NCI-H2227 (cell line): ENCODE results near the gene TXN2.

Experiments used
- DNase-seq: peaks from one replicate; lab custom pipeline; 2025; ENCODE audit not compliant: unreplicated experiment; lab: John Stamatoyannopoulos, UW

The TXN2 gene

DNA sequence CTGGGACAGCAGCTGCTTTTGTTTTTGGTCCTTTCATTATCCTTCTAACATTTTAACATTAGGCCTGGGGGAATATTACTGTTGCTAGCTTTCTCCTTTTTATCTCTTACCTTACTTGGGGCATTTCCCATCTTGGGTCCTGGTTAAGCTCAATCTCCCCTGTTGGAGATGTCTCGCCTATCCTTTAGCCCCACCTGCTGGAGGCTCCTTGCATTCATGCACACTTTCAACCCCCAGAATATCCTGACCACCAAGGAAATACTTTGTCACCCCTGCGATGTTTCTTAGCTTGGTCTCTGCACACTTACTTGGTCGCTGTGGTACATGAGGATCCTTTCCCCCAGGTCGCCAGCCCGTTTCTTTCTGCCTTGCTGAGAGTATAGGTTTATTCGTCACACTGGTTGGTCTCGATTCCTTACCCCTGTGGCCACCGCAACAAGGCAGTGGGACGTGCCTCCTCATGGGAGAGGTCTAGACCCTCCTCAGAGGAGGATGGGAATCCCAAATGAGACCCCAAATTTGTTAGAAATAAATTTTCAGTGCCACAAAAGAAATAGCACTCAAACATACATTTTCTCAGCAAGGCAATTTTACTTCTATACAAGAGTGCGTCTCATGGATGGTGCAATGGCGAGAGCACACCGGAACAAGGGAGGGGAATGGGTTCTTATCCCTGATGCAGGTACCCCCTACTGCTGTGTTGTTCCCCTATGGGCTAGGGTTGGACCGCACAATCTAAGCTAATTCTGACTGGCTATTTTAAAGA is 5.4 kb upstream of the TXN2 start:
- DNase-seq: peak; percentile 6

DNA sequence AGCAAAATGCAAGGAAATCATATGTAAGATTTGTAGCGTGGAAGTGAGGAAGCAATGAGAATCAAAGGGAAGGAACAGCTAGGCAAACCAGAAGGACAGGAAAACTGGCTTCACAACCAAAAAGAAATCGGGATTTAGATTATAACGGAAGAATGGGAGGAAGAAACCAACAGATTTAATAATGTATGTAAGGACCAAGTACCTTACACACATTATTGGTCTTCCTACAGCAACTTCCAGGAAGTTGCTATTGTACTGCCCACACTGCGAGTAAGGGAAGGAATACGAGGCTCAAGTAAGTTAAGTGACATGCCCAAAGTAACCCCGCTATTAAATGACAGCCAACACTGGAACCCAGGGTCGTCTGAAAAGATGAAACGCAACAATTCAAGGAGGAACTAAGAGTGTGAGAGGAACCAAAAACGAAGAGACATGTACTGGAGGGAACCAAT is 473 bp downstream of the TXN2 start:
- no peak for DNase-seq

DNA sequence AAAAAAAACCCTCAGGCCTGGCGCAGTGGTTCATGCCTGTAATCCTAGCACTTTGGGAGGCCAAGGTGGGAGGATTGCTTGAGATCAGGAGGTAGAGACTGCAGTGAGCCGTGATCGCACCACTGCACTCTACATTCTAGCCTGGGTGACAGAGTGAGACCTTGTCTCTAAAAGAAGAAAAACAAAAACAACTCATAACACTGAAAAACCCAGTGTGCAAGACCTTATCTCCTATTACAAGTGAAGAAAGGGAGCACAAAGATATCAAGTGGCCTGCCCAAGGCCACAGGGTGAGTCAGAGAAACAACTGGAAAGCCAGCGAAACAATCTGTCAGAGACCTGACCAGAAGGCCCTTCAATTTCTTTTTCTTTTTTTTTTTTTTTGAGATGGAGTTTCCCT is 2.5 kb downstream of the TXN2 start:
- no peak for DNase-seq

DNA sequence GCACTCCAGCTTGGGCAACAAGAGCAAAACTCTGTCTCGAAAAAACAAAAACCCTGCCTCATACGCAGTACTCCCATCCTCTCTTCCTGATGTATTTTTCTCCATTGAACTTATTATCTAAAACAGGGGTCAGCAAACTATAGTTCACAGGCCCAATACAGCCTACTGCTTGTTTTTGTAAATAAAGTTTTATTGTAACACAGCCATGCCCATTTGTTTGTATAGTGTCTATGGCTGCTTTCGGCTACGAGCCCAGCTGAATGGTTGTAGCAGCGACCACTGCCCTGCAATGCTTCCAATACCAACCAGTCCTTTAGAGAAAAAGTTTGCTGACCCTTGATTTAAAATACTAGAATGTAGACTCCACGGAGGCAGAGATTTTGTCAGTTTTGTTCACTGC is 6.1 kb downstream of the TXN2 start:
- DNase-seq: no peak

DNA sequence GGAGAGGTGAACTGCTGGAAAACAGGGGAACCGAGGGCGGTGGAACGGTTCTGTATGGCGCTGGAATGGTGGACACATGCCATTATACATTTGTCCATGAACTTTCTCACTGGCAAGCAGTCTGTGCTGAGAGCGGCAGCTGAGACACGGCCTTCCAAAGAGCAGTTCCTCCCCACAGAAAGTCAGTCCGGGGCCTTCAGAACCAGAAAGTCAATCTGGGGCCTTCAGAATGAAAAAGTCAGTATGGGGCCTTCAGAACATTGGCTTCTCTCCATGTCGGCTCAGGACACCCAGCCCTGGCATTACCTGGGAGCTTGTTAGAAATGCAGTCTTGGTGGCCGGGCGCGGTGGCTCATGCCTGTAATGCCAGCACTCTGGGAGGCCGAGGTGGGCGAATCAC is 8.8 kb downstream of the TXN2 start:
- no peak for DNase-seq

DNA sequence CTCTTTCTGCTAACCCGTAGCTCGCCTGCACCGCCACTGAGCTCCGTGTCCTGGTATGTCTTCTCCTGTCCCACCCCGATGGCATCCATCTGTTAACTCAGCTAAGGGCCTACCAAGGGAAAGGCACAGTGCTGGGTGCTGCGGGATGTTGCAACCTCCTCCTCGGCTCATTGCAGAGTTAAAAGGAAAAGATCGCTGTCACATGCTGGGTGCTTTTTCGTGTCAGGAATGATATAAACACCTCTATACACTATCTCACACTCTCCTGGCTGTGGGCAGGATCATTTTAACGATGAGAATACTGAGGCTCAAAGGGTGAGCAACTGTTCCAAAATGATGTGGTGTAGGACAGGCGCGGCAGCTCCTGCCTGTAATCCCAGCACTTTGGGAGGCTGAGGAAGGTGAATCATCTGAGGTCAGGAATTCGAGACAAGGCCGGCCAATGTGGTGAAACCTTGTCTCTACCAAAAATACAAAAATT is 10.1 kb downstream of the TXN2 start:
- no peak for DNase-seq

DNA sequence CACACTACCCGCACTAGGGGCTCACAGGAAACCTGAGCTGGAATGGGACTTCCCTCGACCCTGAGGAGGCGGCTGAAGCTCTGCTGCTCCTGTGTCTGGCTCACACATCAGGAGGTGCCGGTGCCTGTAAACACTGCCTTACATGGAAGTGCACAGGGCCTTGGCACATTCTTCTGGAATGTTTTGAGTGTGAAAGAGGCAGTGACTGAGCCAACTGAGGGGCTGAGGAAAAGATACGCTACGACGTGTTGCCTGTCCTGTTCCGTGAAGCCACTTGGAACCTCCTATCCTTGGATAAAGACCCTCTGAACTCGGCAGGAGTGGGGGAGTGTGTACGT is 10.5 kb downstream of the TXN2 start:
- no peak for DNase-seq

DNA sequence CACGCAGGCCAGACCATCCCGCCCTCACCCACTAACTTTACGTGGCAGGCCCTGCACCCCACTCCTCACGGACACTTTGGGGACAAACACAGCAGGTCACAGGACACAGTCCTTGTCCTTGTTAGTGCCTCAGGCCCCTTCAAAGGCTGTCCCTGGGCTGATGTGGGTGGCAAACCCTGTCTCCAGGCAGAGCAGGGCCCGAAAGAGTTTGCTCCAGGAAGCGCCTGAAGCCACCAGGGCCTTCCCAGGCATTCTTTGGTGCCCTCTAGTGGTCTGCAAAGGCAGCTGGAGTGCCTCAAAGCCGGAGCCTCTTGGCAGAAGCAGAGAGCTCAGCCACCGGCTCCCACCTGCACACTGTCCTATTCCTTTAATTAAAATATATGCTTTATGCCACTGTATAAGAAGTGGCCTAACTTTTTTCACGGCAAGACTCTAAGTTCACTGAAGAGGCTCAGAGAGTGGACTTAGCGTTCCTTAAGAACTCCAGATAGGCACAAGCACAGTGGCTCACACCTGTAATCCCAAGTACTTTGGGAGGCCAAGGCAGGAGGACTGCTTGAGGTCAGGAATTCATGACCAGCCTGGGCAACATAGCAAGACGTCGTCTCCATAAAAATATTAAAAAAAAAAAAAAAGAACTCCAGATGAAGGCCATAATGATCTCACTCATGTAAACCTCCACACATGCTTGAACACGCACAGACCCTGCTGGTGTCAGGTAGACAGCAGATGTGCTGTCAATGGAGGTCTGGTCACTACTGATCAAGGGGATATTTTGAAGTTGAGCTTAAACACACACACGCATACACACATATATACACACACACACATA is 11.1 kb downstream of the TXN2 start:
- peak; percentile 81 for DNase-seq

DNA sequence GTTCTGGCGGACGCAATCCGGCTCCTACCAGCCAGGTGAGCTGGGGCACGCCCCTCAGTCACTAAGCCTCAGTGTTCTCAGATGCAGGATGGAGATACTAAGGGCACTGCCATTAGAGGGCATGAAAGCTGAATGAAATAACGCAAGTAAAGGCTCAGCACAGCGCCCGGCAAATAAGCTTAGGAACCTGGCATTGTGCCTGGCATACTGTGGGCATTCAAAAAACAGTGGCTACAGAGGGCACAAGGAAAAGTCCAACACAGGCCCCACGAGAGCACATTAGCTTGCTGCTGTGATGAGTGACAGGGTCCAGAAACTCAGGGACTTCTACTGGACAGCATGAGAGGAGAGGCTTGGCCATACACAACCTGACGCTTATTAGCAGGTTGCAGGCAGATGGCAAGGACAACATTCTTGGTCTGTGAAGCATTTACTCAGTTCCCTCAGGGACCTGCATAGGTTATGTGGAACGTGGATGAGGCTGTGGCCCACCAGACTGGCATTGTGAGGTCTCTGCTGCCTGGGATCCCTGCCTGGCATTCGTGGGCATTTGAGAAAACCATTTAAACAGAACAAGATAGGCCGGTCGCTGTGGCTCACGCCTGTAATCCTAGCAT is 12.2 kb downstream of the TXN2 start:
- no peak for DNase-seq

DNA sequence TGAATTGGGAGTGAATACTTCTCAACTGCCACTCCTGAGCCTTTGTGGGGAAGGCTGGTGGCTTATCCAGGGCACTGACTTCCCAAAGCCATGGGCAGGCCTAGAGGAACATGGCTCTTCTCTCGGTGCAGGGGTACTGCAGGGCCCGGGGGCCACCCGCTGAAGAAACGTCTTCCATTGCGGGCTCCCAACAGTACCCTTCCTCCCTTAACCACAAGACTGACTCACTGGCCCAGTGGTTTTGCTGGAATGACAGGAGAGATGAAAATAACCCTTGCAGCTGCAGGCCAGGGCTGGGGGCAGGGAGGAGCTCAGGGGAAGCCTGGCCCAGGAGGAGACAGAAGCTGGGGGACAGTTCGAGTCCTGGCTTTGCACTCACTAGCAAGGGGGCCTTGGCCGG is 13.5 kb downstream of the TXN2 start:
- no peak for DNase-seq

DNA sequence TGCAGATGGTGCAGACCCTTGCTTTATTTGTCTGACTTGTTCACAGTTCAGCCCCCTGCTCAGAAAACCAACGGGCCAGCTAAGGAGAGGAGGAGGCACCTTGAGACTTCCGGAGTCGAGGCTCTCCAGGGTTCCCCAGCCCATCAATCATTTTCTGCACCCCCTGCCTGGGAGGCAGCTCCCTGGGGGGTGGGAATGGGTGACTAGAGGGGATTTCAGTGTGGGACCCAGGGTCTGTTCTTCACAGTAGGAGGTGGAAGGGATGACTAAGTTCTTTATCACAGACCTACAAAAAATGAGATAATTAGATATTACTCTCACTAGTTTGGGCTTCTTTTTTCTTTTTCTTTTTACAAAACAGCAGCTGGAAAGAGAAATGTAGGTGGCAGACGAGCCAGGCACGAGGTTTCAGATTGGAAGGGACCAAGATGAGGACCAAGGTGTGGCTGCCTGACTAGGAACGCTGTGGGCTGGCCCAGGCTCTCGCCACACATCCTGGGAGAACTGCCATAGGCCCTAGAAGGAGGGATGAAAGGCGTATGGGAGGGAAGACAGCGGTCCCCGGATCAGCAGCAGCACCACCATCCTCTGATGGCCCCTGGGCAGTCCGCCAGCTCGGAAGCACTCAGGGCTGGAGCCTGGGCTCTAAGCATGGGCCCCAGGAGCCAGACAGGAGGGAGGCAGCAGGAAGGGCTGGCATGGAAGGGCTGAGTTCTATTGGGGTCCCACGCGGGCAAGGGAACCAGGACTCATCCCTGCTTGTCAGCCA is 14.2 kb downstream of the TXN2 start:
- no peak for DNase-seq

DNA sequence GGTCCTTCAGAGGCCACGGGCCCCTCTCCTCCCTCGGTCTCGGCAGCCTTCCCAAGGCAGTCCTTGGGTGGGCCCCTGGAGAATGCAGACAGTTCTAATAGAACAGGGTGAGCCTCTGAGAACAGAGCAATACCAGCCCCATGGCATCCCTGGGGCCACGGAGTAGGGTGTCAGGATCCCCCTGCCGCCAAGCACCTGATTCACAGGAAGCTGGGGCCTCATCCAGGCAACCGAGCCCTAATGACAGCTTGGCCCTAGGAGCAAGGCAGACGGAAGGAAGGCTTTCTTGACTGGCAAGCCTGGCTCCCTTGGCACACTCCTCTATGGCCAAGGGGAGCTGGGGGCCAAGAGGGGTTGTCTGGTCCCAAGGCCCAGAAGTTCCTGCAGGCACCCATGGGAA is 15.2 kb downstream of the TXN2 start:
- DNase-seq: no peak

DNA sequence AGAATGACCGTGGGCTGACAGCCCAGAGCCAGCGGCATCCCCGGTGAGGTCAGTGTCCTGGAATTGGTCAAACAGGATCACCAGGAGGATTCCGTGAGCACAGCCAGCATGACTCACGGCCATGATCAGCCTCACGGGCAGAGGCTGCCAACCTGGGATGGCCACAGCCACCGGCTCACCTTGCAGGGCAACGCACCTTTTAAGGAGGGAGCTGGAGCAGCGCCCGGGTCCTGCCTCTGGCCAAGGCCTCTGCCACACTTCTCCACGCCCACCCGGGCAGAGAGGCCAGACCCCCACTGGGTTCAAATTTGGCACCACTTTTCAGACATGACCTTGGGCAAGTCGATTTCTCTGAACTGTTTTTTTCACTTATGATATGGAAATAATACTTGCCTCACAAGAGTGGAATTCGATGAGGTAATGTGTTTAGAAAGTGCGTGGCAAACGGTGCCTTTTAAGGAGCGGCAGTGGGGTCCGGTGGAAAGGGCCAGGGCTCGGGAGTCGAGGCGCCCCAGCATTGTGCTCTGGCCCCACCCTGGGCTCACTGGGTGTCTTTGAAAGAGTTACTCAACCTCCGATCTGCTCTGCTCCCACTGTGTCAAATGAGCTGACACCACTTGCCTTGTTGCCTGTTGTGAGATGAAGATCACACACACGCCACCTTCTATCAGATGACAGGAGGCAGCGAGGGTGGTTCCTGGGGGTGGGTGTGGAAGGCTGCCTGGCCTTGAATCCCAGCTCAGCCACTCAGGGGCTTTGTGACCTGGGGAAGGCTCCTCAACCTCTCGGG is 16.0 kb downstream of the TXN2 start:
- DNase-seq: no peak

DNA sequence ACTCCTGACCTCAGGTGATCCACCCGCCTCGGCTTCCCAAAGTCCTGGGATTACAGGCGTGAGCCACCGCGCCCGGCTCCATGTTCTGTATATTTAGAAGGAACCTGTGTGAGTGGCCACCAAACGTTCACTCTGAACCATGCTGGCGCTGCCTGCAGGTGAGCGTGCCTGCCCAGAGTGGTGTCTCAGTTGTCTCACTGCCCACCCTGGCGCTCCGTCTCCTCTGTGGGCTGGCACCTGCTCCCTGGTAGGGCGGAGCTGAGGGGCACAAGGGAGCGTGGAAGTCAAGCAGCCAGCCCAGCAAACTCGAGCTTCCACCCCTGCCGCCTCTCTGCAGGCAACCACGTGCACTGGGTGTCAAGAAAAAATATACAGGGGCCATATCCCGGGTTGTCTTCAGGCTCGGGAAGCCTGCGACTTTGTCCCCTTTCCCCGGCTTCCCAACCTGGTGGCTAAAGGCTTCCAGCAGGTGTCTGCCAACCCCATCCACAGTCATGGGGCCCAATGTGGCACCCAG is 16.7 kb downstream of the TXN2 start:
- DNase-seq: no peak

DNA sequence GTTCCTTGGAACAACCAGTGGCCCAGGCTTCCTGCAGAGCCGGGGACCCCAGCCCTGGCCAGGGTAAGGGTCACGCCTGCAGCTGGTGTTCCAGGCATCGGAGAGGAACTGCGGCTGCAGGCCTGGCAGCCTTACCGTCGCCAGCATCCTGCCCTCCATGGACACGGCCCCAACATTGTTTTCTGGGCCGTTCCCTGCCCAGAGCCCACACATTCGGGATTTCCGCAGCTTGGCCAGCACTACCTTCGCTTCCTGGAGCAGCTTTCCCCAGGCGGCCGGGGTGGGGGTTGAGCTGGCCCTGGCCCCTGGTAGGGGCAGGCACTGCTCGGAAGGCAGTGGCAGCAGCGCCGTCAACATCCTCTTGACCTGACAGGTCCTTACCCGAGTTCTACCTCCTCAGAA is 17.7 kb downstream of the TXN2 start:
- DNase-seq: no peak

DNA sequence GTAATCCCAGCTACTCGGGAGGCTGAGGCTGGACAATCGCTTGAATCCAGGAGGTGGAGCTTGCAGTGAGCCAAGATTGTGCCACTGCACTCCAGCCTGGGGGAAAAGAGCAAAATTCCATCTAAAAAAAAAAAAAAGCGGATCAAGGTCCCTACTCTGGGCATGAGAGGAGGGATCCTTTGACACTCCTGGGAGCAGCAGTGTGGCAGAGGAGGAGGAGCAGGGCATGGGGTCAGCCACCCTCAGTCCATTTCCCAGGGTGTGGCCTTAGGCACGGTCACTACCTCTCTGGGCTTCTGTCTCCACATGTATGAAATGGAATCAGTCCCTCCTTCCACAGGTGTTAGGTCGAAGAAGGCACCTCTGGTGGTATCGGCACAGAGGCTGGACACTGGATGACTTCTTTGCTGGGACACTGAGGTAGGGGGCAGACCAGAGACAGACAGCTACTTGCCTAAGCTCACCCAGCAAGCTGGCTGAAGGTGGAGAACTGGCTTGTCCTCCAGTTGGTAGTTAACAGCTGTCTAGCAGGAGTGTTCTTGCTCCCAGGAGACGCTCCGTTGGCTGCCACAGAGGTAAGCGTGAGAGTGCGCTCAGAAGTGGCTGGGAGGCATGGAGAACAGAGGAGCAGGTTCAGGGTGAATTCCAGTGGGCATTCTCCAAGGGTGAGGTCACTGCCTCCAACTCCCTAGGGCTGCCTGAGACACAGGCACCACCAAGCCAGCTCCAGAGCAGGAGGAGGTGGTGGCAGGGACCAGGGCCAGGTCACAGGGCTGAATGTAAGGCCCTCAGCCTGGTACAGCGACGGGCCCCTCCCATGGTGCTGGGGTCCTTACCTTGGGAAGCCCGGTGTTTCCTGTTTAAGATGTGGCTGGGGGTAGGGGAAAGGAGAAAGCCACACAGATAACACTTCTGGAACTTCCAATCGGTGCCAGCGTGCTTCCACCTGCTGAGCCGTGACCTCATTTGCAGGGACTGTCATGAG is 19.5 kb downstream of the TXN2 start:
- DNase-seq: no peak

DNA sequence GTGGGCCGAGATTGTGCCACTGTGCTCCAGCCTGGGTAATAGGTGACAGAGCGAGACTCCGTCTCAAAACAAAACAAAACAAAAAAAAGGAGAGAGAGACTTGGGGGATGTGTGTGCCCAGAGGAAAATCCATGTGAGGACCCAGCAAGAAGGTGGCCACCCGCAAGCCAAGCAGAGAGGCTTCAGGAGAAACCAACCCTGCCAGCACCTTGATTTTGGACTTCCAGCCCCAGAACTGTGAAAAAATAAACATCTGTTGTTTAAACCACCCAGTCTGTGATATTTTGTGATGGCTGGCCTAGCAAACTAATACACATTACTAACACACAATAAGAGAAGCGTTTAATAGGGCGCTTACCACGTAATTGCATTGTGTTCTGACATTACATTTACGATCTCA is 21.2 kb downstream of the TXN2 start:
- DNase-seq: no peak

DNA sequence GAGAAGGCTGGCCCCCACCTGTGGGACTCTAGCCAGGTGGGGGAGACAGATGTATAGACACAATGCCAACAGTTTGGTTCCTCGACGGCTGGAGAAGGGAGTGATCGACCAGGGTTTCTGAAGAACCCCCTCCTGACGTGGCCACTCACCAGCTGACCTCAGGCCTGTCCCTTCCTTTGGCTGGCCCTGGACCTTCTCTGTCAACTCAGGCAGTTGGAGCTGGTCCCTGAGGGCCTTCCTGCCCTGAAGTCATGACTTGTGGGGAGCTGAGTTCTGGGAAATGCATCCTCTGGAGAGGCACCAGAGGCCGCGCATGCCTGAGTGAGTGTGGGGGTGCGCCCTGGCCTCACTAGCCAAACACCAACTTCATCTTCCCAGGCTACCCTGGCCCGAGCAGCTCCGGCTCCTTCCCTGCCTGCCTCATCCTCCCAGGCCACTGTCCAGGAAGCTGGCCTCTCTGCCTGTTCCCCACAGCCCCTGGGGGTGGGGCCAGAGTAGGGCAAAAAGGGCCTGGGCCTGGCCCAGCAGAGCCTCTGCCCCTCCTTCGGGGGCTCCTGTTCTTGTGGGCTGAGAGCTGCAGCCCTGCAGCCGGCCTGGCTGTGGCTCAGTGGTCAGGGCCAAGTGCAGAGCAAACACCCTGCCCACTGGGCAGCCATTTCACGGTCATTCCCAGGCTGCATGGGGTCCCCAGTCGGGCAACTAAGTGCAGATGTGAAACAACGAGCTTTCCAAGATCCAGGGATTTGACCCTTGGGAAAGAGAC is 23.6 kb downstream of the TXN2 start:
- DNase-seq: no peak
